ENCODE measurements around the gene EEF1G. TPM values are rescaled to one million over a fixed set of nuclear protein-coding genes. Genes with fewer than 3 reads are reported as not detected.

The EEF1G gene
- total RNA-seq, 1 experiment from 2014 or later, result 2,008 TPM

DNA sequence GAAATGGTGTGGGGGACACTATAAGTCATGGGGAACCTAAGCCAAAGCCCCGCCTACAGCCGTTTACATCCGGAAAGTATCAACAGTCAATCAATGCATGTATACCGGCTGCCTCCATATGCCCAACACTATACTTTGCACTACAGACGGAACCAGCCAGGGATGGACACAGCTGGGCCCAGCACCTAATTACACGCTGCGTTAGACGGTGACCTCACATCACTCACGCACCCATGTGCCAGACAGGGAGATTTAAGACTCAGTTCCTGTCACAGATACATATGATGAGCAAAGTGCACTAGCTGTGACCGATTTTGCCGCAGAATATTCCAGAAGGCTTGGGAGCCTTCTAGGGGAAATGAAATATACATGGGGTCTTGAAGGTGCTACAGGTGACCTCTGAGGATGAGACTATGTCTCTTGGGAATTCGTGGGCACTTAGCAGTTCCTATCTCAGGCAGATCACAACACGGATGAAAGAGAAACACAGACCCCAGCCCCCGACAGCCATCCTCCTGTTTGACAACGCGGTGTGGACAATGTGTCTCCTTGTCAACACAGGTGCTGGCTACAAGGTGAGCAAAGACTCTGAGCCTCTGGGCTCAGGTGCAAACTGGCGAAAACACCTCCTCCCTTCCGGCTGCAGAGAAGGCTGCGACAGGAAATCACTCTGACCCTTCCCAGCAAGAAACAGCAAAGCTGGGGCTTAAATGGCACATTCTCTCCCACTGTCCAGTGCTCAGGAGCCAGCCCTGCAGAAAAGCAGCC is 35.0 kb downstream of the EEF1G start:
- TF ChIP-seq, protein P1, sequence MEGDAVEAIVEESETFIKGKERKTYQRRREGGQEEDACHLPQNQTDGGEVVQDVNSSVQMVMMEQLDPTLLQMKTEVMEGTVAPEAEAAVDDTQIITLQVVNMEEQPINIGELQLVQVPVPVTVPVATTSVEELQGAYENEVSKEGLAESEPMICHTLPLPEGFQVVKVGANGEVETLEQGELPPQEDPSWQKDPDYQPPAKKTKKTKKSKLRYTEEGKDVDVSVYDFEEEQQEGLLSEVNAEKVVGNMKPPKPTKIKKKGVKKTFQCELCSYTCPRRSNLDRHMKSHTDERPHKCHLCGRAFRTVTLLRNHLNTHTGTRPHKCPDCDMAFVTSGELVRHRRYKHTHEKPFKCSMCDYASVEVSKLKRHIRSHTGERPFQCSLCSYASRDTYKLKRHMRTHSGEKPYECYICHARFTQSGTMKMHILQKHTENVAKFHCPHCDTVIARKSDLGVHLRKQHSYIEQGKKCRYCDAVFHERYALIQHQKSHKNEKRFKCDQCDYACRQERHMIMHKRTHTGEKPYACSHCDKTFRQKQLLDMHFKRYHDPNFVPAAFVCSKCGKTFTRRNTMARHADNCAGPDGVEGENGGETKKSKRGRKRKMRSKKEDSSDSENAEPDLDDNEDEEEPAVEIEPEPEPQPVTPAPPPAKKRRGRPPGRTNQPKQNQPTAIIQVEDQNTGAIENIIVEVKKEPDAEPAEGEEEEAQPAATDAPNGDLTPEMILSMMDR (conservative IDR thresholded peaks at IDR 0.05), result no peak
- TF ChIP-seq EZH2 (IDR thresholded peaks at IDR 0.05; ENCODE audit: low read depth), result no peak
- POLR2A ChIA-PET (ENCODE audit: unreplicated experiment), result interaction anchor here (0.6 to 1.4 kb wide), 9 partner anchors 18 to 746 kb away, joined by 3 to 13 read pairs (median 4); partner anchors contain the start of genes TMEM258 and TUT1
- Histone ChIP-seq H3K79me2 (ENCODE audit: low read depth) (peaks cover 94% of the 10 kb centered on the region), H3K4me2 (peak overlapping the region; percentile 77), H3K4me3 (peak overlapping the region; percentile 36; the same call in 1 of the 2 replicates), H3F3A (ENCODE audit: insufficient read depth, low read depth) (peaks cover 38% of the 10 kb centered on the region), H3K27ac (peak overlapping the region; percentile 26), H3K4me1 (replicated peaks; ENCODE audit: insufficient read depth) (peaks cover 63% of the 10 kb centered on the region), H3K9me3 (ENCODE audit: insufficient read depth, low read depth) (no peaks in the 10 kb centered on the region), H4K20me1 (ENCODE audit: insufficient read depth) (peaks cover 65% of the 10 kb centered on the region), H3K27me3 (ENCODE audit: insufficient read depth, low read depth) (no peaks in the 10 kb centered on the region), H2AFZ (no peak overlapping the region), H3K36me3 (ENCODE audit: low read depth) (peaks cover 20% of the 10 kb centered on the region), H3K9me2 (ENCODE audit: insufficient read depth) (no peaks in the 10 kb centered on the region)
- DNase-seq, result no peak
- CTCF ChIA-PET, result interaction anchor here (0.6 to 2.0 kb wide), 10 partner anchors 19 to 317 kb away, joined by 3 to 19 read pairs (median 4); partner anchors contain the start of gene EEF1G
- no TSS peak for BruUV-seq (replicated peaks)
- intact Hi-C loops (cut with micrococcal nuclease; ENCODE audit: unreplicated experiment), result loop anchor here (1.0 kb wide), 2 partner anchors 30 to 58 kb away; no protein-coding TSS in a partner anchor

- ChIA-PET CTCF (no interaction called here), POLR2A (ENCODE audit: unreplicated experiment) (no interaction called here)
- Histone ChIP-seq H3K4me3 (no peak overlapping the region), H3K27me3 (ENCODE audit: insufficient read depth, low read depth) (no peaks in the 10 kb centered on the region), H4K20me1 (ENCODE audit: insufficient read depth) (peaks cover 46% of the 10 kb centered on the region), H3K27ac (no peak overlapping the region), H3K4me2 (no peak overlapping the region), H2AFZ (no peak overlapping the region), H3F3A (ENCODE audit: insufficient read depth, low read depth) (peaks cover 27% of the 10 kb centered on the region), H3K36me3 (ENCODE audit: low read depth) (peaks cover 40% of the 10 kb centered on the region), H3K4me1 (replicated peaks; ENCODE audit: insufficient read depth) (peaks cover 40% of the 10 kb centered on the region), H3K9me2 (ENCODE audit: insufficient read depth) (no peaks in the 10 kb centered on the region), H3K9me3 (ENCODE audit: insufficient read depth, low read depth) (no peaks in the 10 kb centered on the region), H3K79me2 (ENCODE audit: low read depth) (peaks cover 79% of the 10 kb centered on the region)
- TF ChIP-seq, protein P1 (conservative IDR thresholded peaks at IDR 0.05), result no peak
- TF ChIP-seq EZH2 (IDR thresholded peaks at IDR 0.05; ENCODE audit: low read depth), result no peak
- DNase-seq, result no peak
- no TSS peak for BruUV-seq (replicated peaks)
- intact Hi-C loops (cut with micrococcal nuclease; ENCODE audit: unreplicated experiment), result no loop called here
These were observed 37.3 kb downstream of the EEF1G start for GRCh38 chr11:62536301-62536957.

- Histone ChIP-seq H2AFZ (no peak overlapping the region), H4K20me1 (ENCODE audit: insufficient read depth) (peaks cover 40% of the 10 kb centered on the region), H3K4me3 (no peak overlapping the region), H3K4me2 (no peak overlapping the region), H3K9me3 (ENCODE audit: insufficient read depth, low read depth) (no peaks in the 10 kb centered on the region), H3K4me1 (replicated peaks; ENCODE audit: insufficient read depth) (peaks cover 34% of the 10 kb centered on the region), H3K36me3 (ENCODE audit: low read depth) (peaks cover 47% of the 10 kb centered on the region), H3F3A (ENCODE audit: insufficient read depth, low read depth) (peaks cover 27% of the 10 kb centered on the region), H3K27ac (no peak overlapping the region), H3K27me3 (ENCODE audit: insufficient read depth, low read depth) (no peaks in the 10 kb centered on the region), H3K79me2 (ENCODE audit: low read depth) (peaks cover 79% of the 10 kb centered on the region), H3K9me2 (ENCODE audit: insufficient read depth) (no peaks in the 10 kb centered on the region)
- TF ChIP-seq EZH2 (IDR thresholded peaks at IDR 0.05; ENCODE audit: low read depth), result no peak
- TF ChIP-seq, protein P1 (conservative IDR thresholded peaks at IDR 0.05), result no peak
- POLR2A ChIA-PET (ENCODE audit: unreplicated experiment), result interaction anchor here (0.6 kb wide), 1 partner anchor 22 kb away, joined by 5 read pairs; no protein-coding TSS in a partner anchor
- no peak for DNase-seq
- no TSS peak for BruUV-seq (replicated peaks)
- intact Hi-C loops (cut with micrococcal nuclease; ENCODE audit: unreplicated experiment), result no loop called here
- CTCF ChIA-PET, result no interaction called here
These were observed 37.9 kb downstream of the EEF1G start for GRCh38 chr11:62535802-62536201.
